GM12892 (cell line): Measurements from ENCODE around the gene SEC14L2.

ENCODE experiments used
- POLR2A ChIP-seq: IDR thresholded peaks from 2 replicates; pipeline ENCODE4 v1.6.1; 2011; ENCODE audit warnings: low read depth, low read length, control low read depth
- TAF1 ChIP-seq: IDR thresholded peaks from 2 replicates; pipeline ENCODE4 v1.6.1; 2011; ENCODE audit warnings: low read depth, mild to moderate bottlenecking, control low read depth, low read length, borderline replicate concordance

GRCh38 chr22:30424534-30425326 is 27.9 kb downstream of the SEC14L2 start:
- TF ChIP-seq POLR2A, result no peak
- TF ChIP-seq TAF1, result no peak
